ENCODE results near the gene UBXN10. TPM values are rescaled to one million over a fixed set of nuclear protein-coding genes. Genes with fewer than 3 reads are reported as not detected.

The UBXN10 gene
- total and polyA plus RNA-seq, 2 donors (not counting 3 experiments of a cell fraction or from before 2014, with no cell fraction given) = not detected

DNA sequence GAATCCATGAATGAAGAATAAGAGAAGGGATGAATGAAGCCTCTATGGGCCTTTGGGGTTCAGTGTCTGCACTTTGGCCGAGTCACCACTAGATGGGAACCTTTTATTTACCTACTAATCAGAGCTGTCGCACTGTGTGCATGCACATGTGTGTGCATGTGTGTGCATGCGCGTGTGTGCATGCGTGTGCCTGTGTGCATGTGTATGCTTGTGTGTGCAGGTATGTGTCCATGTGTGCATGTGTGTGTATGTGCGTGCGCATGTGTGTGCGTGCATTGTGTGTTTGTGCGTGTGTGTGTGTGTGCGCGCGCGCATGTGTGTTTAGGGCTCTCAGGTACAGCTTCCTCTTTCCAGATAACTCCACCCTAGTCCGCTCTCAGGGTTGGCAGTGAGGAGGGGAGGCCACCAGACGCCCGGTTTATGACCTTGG lies 20.4 kb upstream of the UBXN10 start:
- TF ChIP-seq CTCF (IDR thresholded peaks at IDR 0.05; ENCODE audit: extremely low read depth in 1 of 2, insufficient read depth in 1 of 2, low read depth in 1 of 2, low read length in 2 of 2) (peak in 1 of 2 donors; percentile 11), MYC (IDR thresholded peaks at IDR 0.05; ENCODE audit: low read depth, low read length) (no peak)
- Histone ChIP-seq H3K9me1 (replicated peaks; ENCODE audit: control insufficient read depth, extremely low read depth, insufficient read depth, low read length) (no peaks in the 10 kb centered on the region), H3K27ac (ENCODE audit: insufficient read depth, low read depth, low read length) (no peak overlapping the region), H4K20me1 (replicated peaks; ENCODE audit: control insufficient read depth, extremely low read depth, insufficient read depth, low read length) (no peaks in the 10 kb centered on the region), H3K27me3 (ENCODE audit: control insufficient read depth in 2 of 2, insufficient read depth in 2 of 2, low read length in 2 of 2) (no peaks in the 10 kb centered on the region), H2AFZ (ENCODE audit: low read depth, low read length) (no peak overlapping the region), H3K4me1 (ENCODE audit: control insufficient read depth, extremely low read depth, insufficient read depth, low read length) (no peaks in the 10 kb centered on the region), H3K9ac (replicated peaks; ENCODE audit: extremely low read depth, insufficient read depth, low read length) (no peak overlapping the region), H3K79me2 (ENCODE audit: control insufficient read depth, insufficient read depth, low read length) (no peaks in the 10 kb centered on the region), H3K9me3 (replicated peaks; ENCODE audit: control insufficient read depth, insufficient read depth, low read length) (no peaks in the 10 kb centered on the region), H3K36me3 (ENCODE audit: control insufficient read depth in 2 of 2, extremely low read depth in 1 of 2, insufficient read depth in 2 of 2, low read length in 2 of 2) (no peaks in the 10 kb centered on the region), H3K4me3 (replicated peaks in 1 of 3; ENCODE audit: insufficient read depth in 1 of 3, low read depth in 1 of 3, low read length in 3 of 3) (no peak overlapping the region), H3K4me2 (ENCODE audit: insufficient read depth, low read length) (no peak overlapping the region)
- ChIA-PET CTCF (interaction anchor here (0.5 to 7.6 kb wide), 12 partner anchors 9 to 356 kb away, joined by 3 to 65 read pairs (median 5); no protein-coding TSS in a partner anchor), POLR2A (no interaction called here)
- BruUV-seq (replicated peaks) = no TSS peak
- dilution Hi-C loops (cut with MboI; ENCODE audit: extremely low pct_ligation_motif_present, low sequenced_read_pairs) (no loop called here), intact Hi-C loops (cut with micrococcal nuclease) (loop anchor here (1.0 kb wide), 2 partner anchors 30 to 328 kb away; no protein-coding TSS in a partner anchor)
- DNase-seq (ENCODE audit: low read depth, low spot score) (no peak), FAIRE-seq (no peak)

DNA sequence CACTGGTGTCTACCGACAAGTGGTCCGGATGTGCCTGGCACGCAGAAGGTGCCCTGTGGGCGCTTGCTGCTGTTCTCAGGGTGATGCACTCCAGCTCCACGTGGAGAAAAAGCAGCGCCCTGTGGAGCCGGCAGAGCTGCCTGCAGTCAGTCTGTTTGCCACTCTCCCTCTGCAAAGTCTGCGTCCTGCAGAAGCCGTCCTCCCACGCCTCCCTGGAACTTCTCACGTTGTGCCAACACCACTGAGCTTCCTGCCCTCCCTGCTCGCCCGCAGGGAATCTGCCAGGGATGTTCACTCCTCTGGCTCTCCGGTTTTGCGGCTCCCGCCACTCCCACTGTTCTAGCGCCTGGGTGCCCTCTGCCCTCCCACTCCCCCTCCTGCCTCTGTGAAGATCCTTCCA lies 19.8 kb upstream of the UBXN10 start:
- TF ChIP-seq POLR2AphosphoS5 (IDR thresholded peaks at IDR 0.05; ENCODE audit: insufficient read depth, low read depth, low read length) (no peak), JUN (IDR thresholded peaks at IDR 0.05; ENCODE audit: borderline replicate concordance, insufficient read depth, insufficient read length, low read depth) (no peak), FOS (IDR thresholded peaks at IDR 0.05; ENCODE audit: borderline replicate concordance, insufficient read depth, low read length) (no peak), CTCF (IDR thresholded peaks at IDR 0.05; ENCODE audit: extremely low read depth in 1 of 2, insufficient read depth in 1 of 2, low read depth in 1 of 2, low read length in 2 of 2) (no peak), MYC (IDR thresholded peaks at IDR 0.05; ENCODE audit: low read depth, low read length) (no peak), POLR2A (IDR thresholded peaks at IDR 0.05; ENCODE audit: low read depth, low read length) (no peak), EZH2 (IDR thresholded peaks at IDR 0.05; ENCODE audit: borderline replicate concordance, low read depth, low read length, severe bottlenecking) (no peak), GATA2 (IDR thresholded peaks at IDR 0.05; ENCODE audit: insufficient read depth, insufficient read length, low read depth, low read length) (no peak), MAX (IDR thresholded peaks at IDR 0.05; ENCODE audit: insufficient read depth, insufficient read length) (no peak)
- H3K4me1 ChIP-seq (ENCODE audit: control insufficient read depth, extremely low read depth, insufficient read depth, low read length) = no peaks in the 10 kb centered on the region
- DNase-seq (ENCODE audit: low read depth, low spot score) (no peak), FAIRE-seq (no peak)
- dilution Hi-C loops (cut with MboI; ENCODE audit: extremely low pct_ligation_motif_present, low sequenced_read_pairs) = no loop called here
- no peaks in the 10 kb centered on the region for H4K20me1 ChIP-seq (replicated peaks; ENCODE audit: control insufficient read depth, extremely low read depth, insufficient read depth, low read length)
- no peak overlapping the region for H3K9ac ChIP-seq (replicated peaks; ENCODE audit: extremely low read depth, insufficient read depth, low read length)
- no peaks in the 10 kb centered on the region for H3K9me3 ChIP-seq (replicated peaks; ENCODE audit: control insufficient read depth, insufficient read depth, low read length)
- POLR2A ChIA-PET = no interaction called here
- H3K79me2 ChIP-seq (ENCODE audit: control insufficient read depth, insufficient read depth, low read length) = no peaks in the 10 kb centered on the region
- intact Hi-C loops (cut with micrococcal nuclease) = no loop called here
- no peak overlapping the region for H3K4me3 ChIP-seq (replicated peaks in 1 of 3; ENCODE audit: insufficient read depth in 1 of 3, low read depth in 1 of 3, low read length in 3 of 3)
- no peak overlapping the region for H3K4me2 ChIP-seq (ENCODE audit: insufficient read depth, low read length)
- H3K27ac ChIP-seq (ENCODE audit: insufficient read depth, low read depth, low read length) = no peak overlapping the region
- no peak overlapping the region for H2AFZ ChIP-seq (ENCODE audit: low read depth, low read length)
- H3K9me1 ChIP-seq (replicated peaks; ENCODE audit: control insufficient read depth, extremely low read depth, insufficient read depth, low read length) = no peaks in the 10 kb centered on the region
- no peaks in the 10 kb centered on the region for H3K27me3 ChIP-seq (ENCODE audit: control insufficient read depth in 2 of 2, insufficient read depth in 2 of 2, low read length in 2 of 2)
- BruUV-seq (replicated peaks) = no TSS peak
- H3K36me3 ChIP-seq (ENCODE audit: control insufficient read depth in 2 of 2, extremely low read depth in 1 of 2, insufficient read depth in 2 of 2, low read length in 2 of 2) = no peaks in the 10 kb centered on the region
- CTCF ChIA-PET = interaction anchor here (0.5 to 7.6 kb wide), 13 partner anchors 9 to 355 kb away, joined by 3 to 65 read pairs (median 5); no protein-coding TSS in a partner anchor

Measured in endothelial cell of umbilical vein (primary cell).